GM18499 (cell line): ENCODE data around the gene POTEJ.
"Not testable (repeated sequence)": the region's sequence is repeated elsewhere in the genome, so short reads cannot be mapped to it uniquely, and the experiment has no call there.

ENCODE experiments used
- ATAC-seq: cut with Tn5 transposase; IDR thresholded peaks from one replicate; pipeline ENCODE4 v1.9.1; 2021; ENCODE audit warnings: moderate number of reproducible peaks; ENCODE audit not compliant: insufficient read depth, unreplicated experiment

POTEJ gene

GRCh38 chr2:130611140-130611539 is at the start of gene POTEJ:
TSS of gene POTEJ (plus strand) at chr2:130611440. CDS start at chr2:130611533, 93 bp downstream.
- not testable (repeated sequence) for ATAC-seq

GRCh38 chr2:130566165-130566564 is 45.1 kb upstream of the POTEJ start:
- ATAC-seq: not testable (repeated sequence)

- not testable (repeated sequence) for ATAC-seq
These were observed 39.3 kb upstream of the POTEJ start for GRCh38 chr2:130571929-130572328.

GRCh38 chr2:130574230-130574629 is 37.0 kb upstream of the POTEJ start:
- not testable (repeated sequence) for ATAC-seq

GRCh38 chr2:130576209-130576784 is 34.9 kb upstream of the POTEJ start:
- not testable (repeated sequence) for ATAC-seq

GRCh38 chr2:130577559-130577958 is 33.7 kb upstream of the POTEJ start:
- ATAC-seq: not testable (repeated sequence)

- ATAC-seq: not testable (repeated sequence)
These were observed 32.1 kb upstream of the POTEJ start for GRCh38 chr2:130579121-130579520.

GRCh38 chr2:130581491-130581890 is 29.7 kb upstream of the POTEJ start:
- not testable (repeated sequence) for ATAC-seq

GRCh38 chr2:130582970-130583369 is 28.3 kb upstream of the POTEJ start:
- ATAC-seq: not testable (repeated sequence)

GRCh38 chr2:130583582-130583981 is 27.7 kb upstream of the POTEJ start:
- not testable (repeated sequence) for ATAC-seq

GRCh38 chr2:130584726-130585125 is 26.5 kb upstream of the POTEJ start:
- ATAC-seq: not testable (repeated sequence)

GRCh38 chr2:130588688-130589458 is 22.4 kb upstream of the POTEJ start:
- peak; percentile 72 for ATAC-seq

- ATAC-seq: not testable (repeated sequence)
These were observed 20.9 kb upstream of the POTEJ start for GRCh38 chr2:130590170-130590841.

GRCh38 chr2:130590842-130591359 is 20.3 kb upstream of the POTEJ start:
- ATAC-seq: not testable (repeated sequence)

- ATAC-seq: not testable (repeated sequence)
These were observed 18.3 kb upstream of the POTEJ start for GRCh38 chr2:130592791-130593414.

- ATAC-seq: not testable (repeated sequence)
These were observed 17.2 kb upstream of the POTEJ start for GRCh38 chr2:130594011-130594410.

GRCh38 chr2:130596757-130597156 is 14.5 kb upstream of the POTEJ start:
- ATAC-seq: not testable (repeated sequence)

GRCh38 chr2:130597994-130598393 is 13.2 kb upstream of the POTEJ start:
- ATAC-seq: not testable (repeated sequence)

GRCh38 chr2:130598463-130598862 is 12.8 kb upstream of the POTEJ start:
- ATAC-seq: not testable (repeated sequence)

- not testable (repeated sequence) for ATAC-seq
These were observed 11.8 kb upstream of the POTEJ start, which contains the start of gene CFC1 for GRCh38 chr2:130599393-130599792. TSS of gene CFC1 (minus strand) at chr2:130599575. CDS start at chr2:130599287, 288 bp downstream.
